Spleen (tissue), 3 donors: ENCODE results near the gene TMC1.

ENCODE experiments used
- POLR2A ChIP-seq, 3 donors: fragments of 450-650 bp; IDR thresholded peaks; one replicate each; pipeline ENCODE4 v1.5.1; 2017; ENCODE audit warnings: antibody characterized with exemption in 3 of 3, mild to moderate bottlenecking in 1 of 3
- POLR2AphosphoS5 ChIP-seq, 3 donors: sonication (generic); formaldehyde crosslinking; IDR thresholded peaks; one replicate each; pipeline ENCODE4 v1.5.1; 2017; ENCODE audit warnings: antibody characterized with exemption in 3 of 3

GRCh38 chr9:72734631-72735030 lies 213.2 kb downstream of the TMC1 start:
- TF ChIP-seq POLR2AphosphoS5 (IDR thresholded peaks at IDR 0.05) = no peak
- TF ChIP-seq POLR2A (IDR thresholded peaks at IDR 0.05) = no peak
